H9 (cell line): ENCODE data around the gene GRID1. TPM values are rescaled to one million over a fixed set of nuclear protein-coding genes. Genes with fewer than 3 reads are reported as not detected.

Experiments used
- DNase-seq: peaks from one replicate; pipeline ENCODE4 v3.0.0-alpha.2; 2017
- H2AFZ ChIP-seq: one replicate; pipeline ENCODE4 v1.6.1; 2013; ENCODE audit warnings: mild to moderate bottlenecking, low read length, control low read depth, moderate library complexity
- H2AK5ac ChIP-seq: 2 replicates; pipeline ENCODE4 v1.6.1; 2013; ENCODE audit warnings: low read length, control low read depth, mixed read lengths; ENCODE audit not compliant: insufficient read length
- H2BK120ac ChIP-seq: one replicate; pipeline ENCODE4 v1.6.1; 2013; ENCODE audit warnings: low read depth, mild to moderate bottlenecking, low read length, control low read depth, inconsistent platforms; ENCODE audit not compliant: poor library complexity, severe bottlenecking
- H2BK12ac ChIP-seq: 2 replicates; pipeline ENCODE4 v1.6.1; 2013; ENCODE audit warnings: low read length, control low read depth, mixed read lengths, low read depth; ENCODE audit not compliant: insufficient read length
- H2BK15ac ChIP-seq: 2 replicates; pipeline ENCODE4 v1.6.1; 2013; ENCODE audit warnings: low read depth, low read length, control low read depth
- H2BK20ac ChIP-seq: one replicate; pipeline ENCODE4 v1.6.1; 2013; ENCODE audit warnings: low read depth, mild to moderate bottlenecking, low read length, control low read depth, inconsistent platforms; ENCODE audit not compliant: poor library complexity, severe bottlenecking
- H2BK5ac ChIP-seq: 2 replicates; pipeline ENCODE4 v1.6.1; 2013; ENCODE audit warnings: low read length, control low read depth, mixed read lengths; ENCODE audit not compliant: insufficient read length
- H3K14ac ChIP-seq: 2 replicates; pipeline ENCODE4 v1.6.1; 2013; ENCODE audit warnings: low read length, control low read depth; ENCODE audit not compliant: insufficient read depth
- H3K18ac ChIP-seq: 2 replicates; pipeline ENCODE4 v1.6.1; 2013; ENCODE audit warnings: low read depth, mild to moderate bottlenecking, mixed read lengths, low read length, control low read depth; ENCODE audit not compliant: insufficient read length
- H3K23ac ChIP-seq: 2 replicates; pipeline ENCODE4 v1.6.1; 2013; ENCODE audit warnings: low read length, control low read depth, mixed read lengths, low read depth; ENCODE audit not compliant: insufficient read length
- H3K23me2 ChIP-seq: 2 replicates; pipeline ENCODE4 v1.6.1; 2013; ENCODE audit warnings: low read depth, mild to moderate bottlenecking, mixed read lengths, low read length, control low read depth; ENCODE audit not compliant: insufficient read length, poor library complexity, severe bottlenecking
- H3K27ac ChIP-seq: 2 replicates; pipeline ENCODE4 v1.5.1; 2013; ENCODE audit warnings: low read length, control low read depth, mixed read lengths, low read depth; ENCODE audit not compliant: insufficient read length
- H3K27me3 ChIP-seq: 2 replicates; pipeline ENCODE4 v1.6.1; 2013; ENCODE audit warnings: low read length, control low read depth, inconsistent platforms; ENCODE audit not compliant: insufficient read depth
- H3K4ac ChIP-seq: 2 replicates; pipeline ENCODE4 v1.6.1; 2013; ENCODE audit warnings: low read depth, mild to moderate bottlenecking, control low read depth, inconsistent platforms, low read length, moderate library complexity
- H3K4me1 ChIP-seq: 2 replicates; pipeline ENCODE4 v1.6.1; 2013; ENCODE audit warnings: low read length, control low read depth, inconsistent platforms; ENCODE audit not compliant: insufficient read depth
- H3K4me2 ChIP-seq: 2 replicates; pipeline ENCODE4 v1.6.1; 2013; ENCODE audit warnings: low read length, control low read depth, mixed read lengths; ENCODE audit not compliant: insufficient read length, insufficient read depth
- H3K56ac ChIP-seq: 2 replicates; pipeline ENCODE4 v1.6.1; 2013; ENCODE audit warnings: low read depth, mild to moderate bottlenecking, mixed read lengths, low read length, control low read depth; ENCODE audit not compliant: insufficient read length
- H3K79me1 ChIP-seq: 2 replicates; pipeline ENCODE4 v1.6.1; 2013; ENCODE audit warnings: low read depth, mild to moderate bottlenecking, moderate library complexity, low read length, control low read depth, inconsistent platforms; ENCODE audit not compliant: insufficient read depth, poor library complexity, severe bottlenecking
- H3K79me2 ChIP-seq: 2 replicates; pipeline ENCODE4 v1.6.1; 2013; ENCODE audit warnings: low read length, control low read depth, inconsistent platforms; ENCODE audit not compliant: insufficient read depth
- H3K9ac ChIP-seq: 2 replicates; pipeline ENCODE4 v1.6.1; 2013; ENCODE audit warnings: low read length, control low read depth, mixed read lengths; ENCODE audit not compliant: insufficient read length; ENCODE audit errors: extremely low read depth
- H3K9me3 ChIP-seq: one replicate; pipeline ENCODE4 v1.6.1; 2013; ENCODE audit warnings: low read depth, low read length, inconsistent platforms; ENCODE audit not compliant: control insufficient read depth
- H3T11ph ChIP-seq: one replicate; pipeline ENCODE4 v1.6.1; 2013; ENCODE audit warnings: mild to moderate bottlenecking, low read length, control low read depth, inconsistent platforms
- H4K20me1 ChIP-seq: one replicate; pipeline ENCODE4 v1.6.1; 2013; ENCODE audit not compliant: control insufficient read depth, insufficient read length, insufficient read depth
- H4K5ac ChIP-seq: 2 replicates; pipeline ENCODE4 v1.6.1; 2013; ENCODE audit warnings: low read depth, mild to moderate bottlenecking, mixed read lengths, low read length, control low read depth; ENCODE audit not compliant: insufficient read length
- H4K8ac ChIP-seq: replicated peaks from 2 replicates; pipeline ENCODE4 v1.6.1; 2013; ENCODE audit warnings: low read length, control low read depth, mixed read lengths, low read depth; ENCODE audit not compliant: insufficient read length
- H4K91ac ChIP-seq: 2 replicates; pipeline ENCODE4 v1.6.1; 2013; ENCODE audit warnings: low read depth, mild to moderate bottlenecking, moderate library complexity, mixed read lengths, low read length, control low read depth; ENCODE audit not compliant: insufficient read length
- H3K27ac Mint-ChIP-seq, 3 experiments: 2 replicates in 2 of 3; 3 replicates in 1 of 3; pipeline ENCODE4 v1.8.0; 2020 to 2021; ENCODE audit warnings: mixed read lengths in 3 of 3, mild to moderate bottlenecking in 1 of 3, moderate library complexity in 1 of 3
- H3K27me3 Mint-ChIP-seq: 2 replicates; pipeline ENCODE4 v1.8.0; 2021; ENCODE audit warnings: low read depth, mild to moderate bottlenecking, moderate library complexity, mixed read lengths
- H3K36me3 Mint-ChIP-seq, 3 experiments: 2 replicates in 2 of 3; 3 replicates in 1 of 3; pipeline ENCODE4 v1.8.0; 2020 to 2021; ENCODE audit warnings: low read depth in 3 of 3, mixed read lengths in 3 of 3; ENCODE audit not compliant: insufficient read depth in 1 of 3
- H3K4me1 Mint-ChIP-seq, 2 experiments: 2 replicates each; pipeline ENCODE4 v1.8.0; 2020; ENCODE audit warnings: mixed read lengths in 2 of 2
- H3K4me3 Mint-ChIP-seq, 2 experiments: 2 replicates in 1 of 2; 3 replicates in 1 of 2; pipeline ENCODE4 v1.8.0; 2020 to 2021; ENCODE audit warnings: mild to moderate bottlenecking in 2 of 2, mixed read lengths in 2 of 2, moderate library complexity in 1 of 2
- H3K9me3 Mint-ChIP-seq, 2 experiments: 2 replicates in 1 of 2; 3 replicates in 1 of 2; pipeline ENCODE4 v1.8.0; 2020; ENCODE audit warnings: mild to moderate bottlenecking in 2 of 2, mixed read lengths in 2 of 2, moderate library complexity in 1 of 2
- total RNA-seq: library from RNA; stranded (reverse); gene quantifications from 2 replicates; pipeline ENCODE4 v1.2.1, GENCODE V29; 2021
- TF ChIP-seq, protein P1 (sequence below): fragments of 200-600 bp; sonication (generic); conservative IDR thresholded peaks from 3 replicates; pipeline ENCODE4 v1.8.0; 2021; ENCODE audit warnings: antibody characterized with exemption, mild to moderate bottlenecking

The GRID1 gene
- total RNA-seq, 1 experiment from 2014 or later, result 0.35 TPM

DNA sequence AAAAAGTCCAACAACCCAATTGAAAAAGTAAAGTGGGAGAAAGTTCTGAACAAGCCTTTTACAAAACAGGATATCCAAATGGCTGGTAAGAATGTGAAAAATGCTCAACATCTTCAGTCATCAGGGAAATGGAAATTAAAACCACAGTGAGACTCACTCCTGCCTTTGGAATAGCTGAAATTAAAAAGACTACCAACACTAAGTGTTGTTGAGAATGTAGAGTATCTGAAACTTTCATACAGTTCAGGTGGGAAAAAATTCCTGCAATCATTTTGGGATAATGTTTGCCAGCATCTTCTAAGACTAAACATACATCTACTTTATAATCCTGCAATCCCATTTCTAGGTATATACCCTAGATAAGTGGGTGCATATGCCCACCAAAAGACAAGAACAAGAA lies 395.1 kb downstream of the GRID1 start:
- no peak overlapping the region for H4K8ac ChIP-seq
- H2AK5ac ChIP-seq, result no peak overlapping the region
- no peak overlapping the region for H2BK5ac ChIP-seq
- H3K4me1 Mint-ChIP-seq, result no peaks in the 10 kb centered on the region
- no peak overlapping the region for H2BK15ac ChIP-seq
- no peak overlapping the region for H3K56ac ChIP-seq
- no peak for DNase-seq
- no peak overlapping the region for H3T11ph ChIP-seq
- no peak overlapping the region for H3K18ac ChIP-seq
- no peak overlapping the region for H2BK120ac ChIP-seq
- H3K27me3 Mint-ChIP-seq, result no peaks in the 10 kb centered on the region
- no peaks in the 10 kb centered on the region for H3K23me2 ChIP-seq
- H3K27ac ChIP-seq, result no peak overlapping the region
- H3K9me3 ChIP-seq, result no peaks in the 10 kb centered on the region
- TF ChIP-seq, protein P1, sequence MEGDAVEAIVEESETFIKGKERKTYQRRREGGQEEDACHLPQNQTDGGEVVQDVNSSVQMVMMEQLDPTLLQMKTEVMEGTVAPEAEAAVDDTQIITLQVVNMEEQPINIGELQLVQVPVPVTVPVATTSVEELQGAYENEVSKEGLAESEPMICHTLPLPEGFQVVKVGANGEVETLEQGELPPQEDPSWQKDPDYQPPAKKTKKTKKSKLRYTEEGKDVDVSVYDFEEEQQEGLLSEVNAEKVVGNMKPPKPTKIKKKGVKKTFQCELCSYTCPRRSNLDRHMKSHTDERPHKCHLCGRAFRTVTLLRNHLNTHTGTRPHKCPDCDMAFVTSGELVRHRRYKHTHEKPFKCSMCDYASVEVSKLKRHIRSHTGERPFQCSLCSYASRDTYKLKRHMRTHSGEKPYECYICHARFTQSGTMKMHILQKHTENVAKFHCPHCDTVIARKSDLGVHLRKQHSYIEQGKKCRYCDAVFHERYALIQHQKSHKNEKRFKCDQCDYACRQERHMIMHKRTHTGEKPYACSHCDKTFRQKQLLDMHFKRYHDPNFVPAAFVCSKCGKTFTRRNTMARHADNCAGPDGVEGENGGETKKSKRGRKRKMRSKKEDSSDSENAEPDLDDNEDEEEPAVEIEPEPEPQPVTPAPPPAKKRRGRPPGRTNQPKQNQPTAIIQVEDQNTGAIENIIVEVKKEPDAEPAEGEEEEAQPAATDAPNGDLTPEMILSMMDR, result no peak
- no peak overlapping the region for H3K23ac ChIP-seq
- no peak overlapping the region for H2BK12ac ChIP-seq
- no peak overlapping the region for H2AFZ ChIP-seq
- no peak overlapping the region for H4K5ac ChIP-seq
- H3K4me3 Mint-ChIP-seq, result no peak overlapping the region
- no peak overlapping the region for H3K9ac ChIP-seq
- peaks cover 5 to 7% of the 10 kb centered on the region in 2 experiments; a peak in 3 of 5 replicates for H3K9me3 Mint-ChIP-seq
- H4K91ac ChIP-seq, result no peak overlapping the region
- no peaks in the 10 kb centered on the region for H3K4me1 ChIP-seq
- H4K20me1 ChIP-seq, result no peaks in the 10 kb centered on the region
- no peaks in the 10 kb centered on the region for H3K79me1 ChIP-seq
- H3K27me3 ChIP-seq, result no peaks in the 10 kb centered on the region
- no peaks in the 10 kb centered on the region for H3K79me2 ChIP-seq
- no peak overlapping the region for H3K14ac ChIP-seq
- H3K36me3 Mint-ChIP-seq, result no peaks in the 10 kb centered on the region; a peak in 1 of 7 replicates
- no peak overlapping the region for H3K4ac ChIP-seq
- H2BK20ac ChIP-seq, result no peak overlapping the region
- H3K27ac Mint-ChIP-seq, result no peak overlapping the region
- no peak overlapping the region for H3K4me2 ChIP-seq
